ENCODE data around the gene RGS12. TPM values are rescaled to one million over a fixed set of nuclear protein-coding genes. Genes with fewer than 3 reads are reported as not detected.

Gene RGS12
- total RNA-seq, 4 donors from 2014 or later: 3.5 to 63.8 (median 40.1) TPM

GRCh38 chr4:3249711-3250437, 42.9 kb upstream of the RGS12 start:
- H3K4me3 ChIP-seq: no peak overlapping the region
- no peak overlapping the region for H3K27ac ChIP-seq
- intact Hi-C loops (cut with DNase I; ENCODE audit: low total_unique reads): no loop called here
- H3K4me1 ChIP-seq: no peaks in the 10 kb centered on the region
- no peaks in the 10 kb centered on the region for H3K27me3 ChIP-seq
- no peak for DNase-seq
- TF ChIP-seq CTCF (IDR thresholded peaks at IDR 0.05) (no peak), POLR2A (IDR thresholded peaks at IDR 0.05) (no peak)
- no peaks in the 10 kb centered on the region for H3K36me3 ChIP-seq
- no peaks in the 10 kb centered on the region for H3K9me3 ChIP-seq

GRCh38 chr4:3250438-3250955, 42.3 kb upstream of the RGS12 start:
- DNase-seq: no peak
- H3K9me3 ChIP-seq: no peaks in the 10 kb centered on the region
- no peaks in the 10 kb centered on the region for H3K27me3 ChIP-seq
- no peaks in the 10 kb centered on the region for H3K36me3 ChIP-seq
- no peak for TF ChIP-seq CTCF (IDR thresholded peaks at IDR 0.05)
- no peak for TF ChIP-seq POLR2A (IDR thresholded peaks at IDR 0.05)
- no peaks in the 10 kb centered on the region for H3K4me1 ChIP-seq
- intact Hi-C loops (cut with DNase I; ENCODE audit: low total_unique reads): no loop called here
- H3K27ac ChIP-seq: no peak overlapping the region
- no peak overlapping the region for H3K4me3 ChIP-seq

GRCh38 chr4:3250956-3251690, 41.7 kb upstream of the RGS12 start:
- Histone ChIP-seq H3K4me3 (no peak overlapping the region), H3K4me1 (no peaks in the 10 kb centered on the region), H3K36me3 (no peaks in the 10 kb centered on the region), H3K27me3 (no peaks in the 10 kb centered on the region), H3K27ac (no peak overlapping the region), H3K9me3 (no peaks in the 10 kb centered on the region)
- peak in 1 of 2 donors; percentile 11 for DNase-seq
- TF ChIP-seq CTCF (IDR thresholded peaks at IDR 0.05) (no peak), POLR2A (IDR thresholded peaks at IDR 0.05) (no peak)
- intact Hi-C loops (cut with DNase I; ENCODE audit: low total_unique reads): no loop called here

GRCh38 chr4:3251691-3252479, 40.9 kb upstream of the RGS12 start:
- Histone ChIP-seq H3K4me1 (no peaks in the 10 kb centered on the region), H3K4me3 (no peak overlapping the region), H3K36me3 (no peaks in the 10 kb centered on the region), H3K27ac (no peak overlapping the region), H3K27me3 (no peaks in the 10 kb centered on the region), H3K9me3 (no peaks in the 10 kb centered on the region)
- DNase-seq: peak in 1 of 2 donors; percentile 5
- TF ChIP-seq CTCF (IDR thresholded peaks at IDR 0.05) (no peak), POLR2A (IDR thresholded peaks at IDR 0.05) (no peak)
- intact Hi-C loops (cut with DNase I; ENCODE audit: low total_unique reads): no loop called here
